ENCODE results near the gene FOXP1. TPM values are rescaled to one million over a fixed set of nuclear protein-coding genes. Genes with fewer than 3 reads are reported as not detected.
"Not testable (repeated sequence)": the region's sequence is repeated elsewhere in the genome, so short reads cannot be mapped to it uniquely, and the experiment has no call there.

The FOXP1 gene
- total RNA-seq, 1 donor from 2014 or later = 113 TPM

DNA sequence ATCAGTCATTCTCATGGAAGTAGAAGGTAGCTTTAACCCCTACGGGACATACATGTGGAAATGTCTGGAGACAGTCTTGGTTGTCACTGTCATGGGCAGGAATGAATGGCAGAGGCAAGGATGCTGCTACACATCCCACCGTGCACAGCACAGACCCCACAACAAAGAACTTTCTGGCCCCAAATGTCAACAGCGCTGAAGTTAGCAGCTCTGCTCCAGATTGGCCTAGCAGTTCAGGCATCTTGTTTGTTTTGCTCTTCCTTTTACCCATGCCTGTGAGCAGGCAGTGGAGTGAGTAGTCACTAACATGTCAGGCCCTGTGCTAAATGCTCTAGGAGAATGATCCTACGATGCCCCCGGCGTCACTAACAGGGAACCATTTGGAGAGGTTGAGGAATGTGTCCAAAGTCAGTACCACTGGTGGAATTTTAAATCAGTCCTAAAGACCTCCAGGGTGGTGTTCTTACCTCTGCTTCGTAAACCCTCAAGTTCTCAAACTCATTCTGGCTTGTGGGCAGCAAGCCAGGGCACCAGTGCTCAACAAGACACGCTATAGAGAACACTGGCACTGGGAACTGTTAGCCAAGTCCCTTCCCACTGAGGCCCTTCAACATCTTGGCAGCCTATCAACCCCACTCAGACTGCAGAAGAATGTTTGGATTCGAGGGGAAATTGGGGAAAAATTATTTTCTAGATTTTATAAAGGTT lies 142.2 kb downstream of the FOXP1 start:
- Mint-ChIP-seq H3K4me3 (no peak overlapping the region), H3K9me3 (no peaks in the 10 kb centered on the region), H3K36me3 (peaks cover 26% of the 10 kb centered on the region), H3K4me1 (ENCODE audit: unreplicated experiment) (peaks cover 35% of the 10 kb centered on the region), H3K27me3 (no peaks in the 10 kb centered on the region), H3K27ac (peak overlapping the region; percentile 39)
- no peak for DNase-seq (ENCODE audit: extremely low spot score, unreplicated experiment)
- TF ChIP-seq, protein P1, sequence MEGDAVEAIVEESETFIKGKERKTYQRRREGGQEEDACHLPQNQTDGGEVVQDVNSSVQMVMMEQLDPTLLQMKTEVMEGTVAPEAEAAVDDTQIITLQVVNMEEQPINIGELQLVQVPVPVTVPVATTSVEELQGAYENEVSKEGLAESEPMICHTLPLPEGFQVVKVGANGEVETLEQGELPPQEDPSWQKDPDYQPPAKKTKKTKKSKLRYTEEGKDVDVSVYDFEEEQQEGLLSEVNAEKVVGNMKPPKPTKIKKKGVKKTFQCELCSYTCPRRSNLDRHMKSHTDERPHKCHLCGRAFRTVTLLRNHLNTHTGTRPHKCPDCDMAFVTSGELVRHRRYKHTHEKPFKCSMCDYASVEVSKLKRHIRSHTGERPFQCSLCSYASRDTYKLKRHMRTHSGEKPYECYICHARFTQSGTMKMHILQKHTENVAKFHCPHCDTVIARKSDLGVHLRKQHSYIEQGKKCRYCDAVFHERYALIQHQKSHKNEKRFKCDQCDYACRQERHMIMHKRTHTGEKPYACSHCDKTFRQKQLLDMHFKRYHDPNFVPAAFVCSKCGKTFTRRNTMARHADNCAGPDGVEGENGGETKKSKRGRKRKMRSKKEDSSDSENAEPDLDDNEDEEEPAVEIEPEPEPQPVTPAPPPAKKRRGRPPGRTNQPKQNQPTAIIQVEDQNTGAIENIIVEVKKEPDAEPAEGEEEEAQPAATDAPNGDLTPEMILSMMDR (conservative IDR thresholded peaks at IDR 0.05) = no peak

DNA sequence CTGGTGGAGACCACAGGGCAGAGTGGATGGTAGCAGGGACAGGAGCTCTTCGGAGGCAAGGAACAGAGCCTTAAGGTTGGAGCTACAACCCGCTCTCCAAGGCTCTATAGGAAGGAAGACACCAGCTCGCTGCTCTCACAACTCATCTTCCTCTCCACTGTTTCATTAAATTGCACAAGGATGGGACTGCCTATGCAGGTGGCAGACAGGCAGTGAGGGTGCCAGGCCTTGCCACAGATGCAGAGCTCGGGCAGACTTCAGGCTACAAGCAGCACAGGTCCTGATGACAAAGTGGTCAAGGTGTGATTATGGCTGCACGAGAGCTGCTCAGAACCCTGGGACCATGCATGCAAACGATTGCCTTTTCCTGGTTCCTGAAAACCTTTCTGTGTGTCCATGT lies 144.6 kb downstream of the FOXP1 start:
- DNase-seq (ENCODE audit: extremely low spot score, unreplicated experiment) = no peak
- Mint-ChIP-seq H3K4me1 (ENCODE audit: unreplicated experiment) (peaks cover 33% of the 10 kb centered on the region), H3K27ac (no peak overlapping the region), H3K4me3 (no peak overlapping the region), H3K36me3 (peaks cover 31% of the 10 kb centered on the region), H3K27me3 (no peaks in the 10 kb centered on the region), H3K9me3 (peaks cover 5% of the 10 kb centered on the region)
- TF ChIP-seq, protein P1 (conservative IDR thresholded peaks at IDR 0.05) = no peak

DNA sequence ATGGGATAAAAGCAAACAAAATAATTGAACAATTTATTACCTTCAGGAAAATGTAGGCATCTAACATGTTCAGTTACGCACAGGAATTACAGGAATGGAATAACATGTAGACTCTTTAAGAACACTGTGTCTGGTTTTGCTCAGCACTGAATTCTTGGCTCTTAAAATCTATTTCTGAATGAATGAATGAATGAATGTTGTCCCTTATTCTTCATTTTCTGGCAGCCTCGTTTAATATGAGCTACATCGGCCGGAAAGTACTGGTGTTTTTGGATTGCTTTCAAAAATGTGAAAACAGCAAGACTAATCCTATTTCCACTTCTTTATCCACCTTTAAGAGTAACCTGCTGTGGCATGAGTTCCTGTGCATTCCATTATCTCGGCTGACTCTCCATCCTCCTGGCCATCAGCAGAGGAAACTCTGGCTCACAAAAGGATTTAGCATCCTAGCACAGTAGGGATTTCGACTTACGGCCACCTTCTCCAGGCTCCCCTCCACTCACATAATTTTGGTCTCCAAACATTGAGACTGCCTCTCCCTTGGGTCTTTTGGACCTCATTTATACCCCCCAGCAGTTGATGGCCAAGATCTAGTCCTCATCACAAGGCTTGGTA lies 145.3 kb downstream of the FOXP1 start:
- TF ChIP-seq, protein P1 (conservative IDR thresholded peaks at IDR 0.05) = no peak
- H3K27me3 Mint-ChIP-seq = no peaks in the 10 kb centered on the region
- DNase-seq (ENCODE audit: extremely low spot score, unreplicated experiment) = no peak
- H3K9me3 Mint-ChIP-seq = peaks cover 5% of the 10 kb centered on the region
- peaks cover 28% of the 10 kb centered on the region for H3K36me3 Mint-ChIP-seq
- peak overlapping the region; percentile 71 for H3K27ac Mint-ChIP-seq
- H3K4me3 Mint-ChIP-seq = peak overlapping the region; percentile 37
- peaks cover 31% of the 10 kb centered on the region for H3K4me1 Mint-ChIP-seq (ENCODE audit: unreplicated experiment)

DNA sequence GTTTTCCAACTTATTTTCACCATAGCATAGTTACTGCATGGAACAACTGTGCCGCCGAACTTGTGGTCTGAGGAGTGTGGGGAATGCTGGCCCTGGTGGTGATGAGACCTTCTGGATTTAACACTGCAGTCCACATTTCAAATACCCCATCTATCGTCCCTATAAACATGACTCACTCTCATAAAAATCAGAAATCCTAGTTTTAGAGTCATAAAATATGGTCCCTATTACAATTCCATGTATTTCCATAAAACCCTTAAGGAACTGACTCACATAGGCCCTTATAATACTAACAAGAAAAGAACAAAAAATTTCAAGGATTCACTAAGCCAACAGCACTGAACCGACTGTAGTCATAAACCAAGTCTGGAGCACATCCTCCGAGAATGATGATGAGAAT lies 147.2 kb downstream of the FOXP1 start:
- H3K9me3 Mint-ChIP-seq = peaks cover 5% of the 10 kb centered on the region
- H3K36me3 Mint-ChIP-seq = peaks cover 21% of the 10 kb centered on the region
- DNase-seq (ENCODE audit: extremely low spot score, unreplicated experiment) = no peak
- H3K27ac Mint-ChIP-seq = peak overlapping the region; percentile 2
- H3K4me1 Mint-ChIP-seq (ENCODE audit: unreplicated experiment) = peaks cover 32% of the 10 kb centered on the region
- H3K4me3 Mint-ChIP-seq = no peak overlapping the region
- no peaks in the 10 kb centered on the region for H3K27me3 Mint-ChIP-seq
- TF ChIP-seq, protein P1 (conservative IDR thresholded peaks at IDR 0.05) = no peak

DNA sequence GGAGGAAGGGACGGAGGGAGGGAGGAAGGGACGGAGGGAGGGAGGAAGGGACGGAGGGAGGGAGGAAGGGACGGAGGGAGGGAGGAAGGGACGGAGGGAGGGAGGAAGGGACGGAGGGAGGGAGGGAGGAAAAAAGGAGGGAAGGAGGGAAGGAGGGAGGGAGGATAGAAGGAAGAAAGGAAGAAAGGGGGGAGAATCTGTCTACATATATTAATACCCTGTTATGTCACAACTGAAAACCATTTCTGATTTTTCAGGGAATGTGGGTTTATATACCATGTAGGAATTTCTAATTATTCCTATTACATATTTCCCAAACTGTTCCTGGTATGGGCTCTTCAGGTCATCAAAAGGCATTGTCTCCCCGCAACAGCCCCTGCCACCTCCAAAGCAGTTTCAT lies 147.7 kb downstream of the FOXP1 start:
- not testable (repeated sequence) for H3K27me3 Mint-ChIP-seq

DNA sequence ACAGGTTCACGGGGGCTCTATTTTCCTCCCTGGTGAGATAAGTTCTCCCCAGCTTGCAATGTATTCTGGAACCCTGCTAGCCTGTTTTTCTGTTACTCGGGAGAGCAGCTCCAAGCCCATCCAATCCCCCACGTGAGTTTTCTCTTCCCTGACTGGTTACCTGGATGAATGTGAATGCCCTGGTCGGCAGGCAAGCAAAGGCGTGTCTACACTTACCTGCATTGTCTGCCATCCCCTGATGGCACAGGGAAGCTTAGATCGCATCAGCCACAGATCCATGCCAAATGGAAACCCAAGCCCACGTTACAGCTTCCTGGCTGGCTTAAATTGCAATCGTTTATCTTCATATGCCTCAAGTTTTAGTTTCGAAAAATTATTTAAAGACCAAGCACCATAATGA lies 149.9 kb downstream of the FOXP1 start:
- Mint-ChIP-seq H3K4me3 (no peak overlapping the region), H3K27ac (no peak overlapping the region), H3K9me3 (peaks cover 5% of the 10 kb centered on the region), H3K36me3 (peaks cover 21% of the 10 kb centered on the region), H3K27me3 (no peaks in the 10 kb centered on the region), H3K4me1 (ENCODE audit: unreplicated experiment) (peaks cover 40% of the 10 kb centered on the region)
- no peak for DNase-seq (ENCODE audit: extremely low spot score, unreplicated experiment)
- TF ChIP-seq, protein P1 (conservative IDR thresholded peaks at IDR 0.05) = no peak

More for the DNA sequence above, 147.7 kb downstream of the FOXP1 start:
- H3K4me3 Mint-ChIP-seq; H3K9me3 Mint-ChIP-seq; H3K27ac Mint-ChIP-seq; DNase-seq (ENCODE audit: extremely low spot score, unreplicated experiment): not testable (repeated sequence)
- Mint-ChIP-seq H3K36me3 (peaks cover 21% of the 10 kb centered on the region), H3K4me1 (ENCODE audit: unreplicated experiment) (peaks cover 27% of the 10 kb centered on the region)

All from type B pancreatic cell (in vitro differentiated cells).